KMS-11 (cell line): ENCODE data around the gene PLSCR4.

Experiments
- H2AFZ ChIP-seq: fragments of 200-600 bp; sonication (generic); 2 replicates; pipeline ENCODE4 v1.6.1; 2016; ENCODE audit warnings: antibody characterized with exemption, mixed run types, low read depth
- H3K27ac ChIP-seq: fragments of 200-600 bp; sonication (generic); 2 replicates; pipeline ENCODE4 v1.6.1; 2016; ENCODE audit warnings: mild to moderate bottlenecking, mixed run types
- H3K27me3 ChIP-seq: fragments of 200-600 bp; sonication (generic); 2 replicates; pipeline ENCODE4 v1.6.1; 2017; ENCODE audit warnings: mild to moderate bottlenecking, low read depth, mixed run types, moderate library complexity; ENCODE audit not compliant: insufficient read depth
- H3K36me3 ChIP-seq: fragments of 200-600 bp; sonication (generic); 2 replicates; pipeline ENCODE4 v1.6.1; 2017; ENCODE audit warnings: mild to moderate bottlenecking, mixed run types; ENCODE audit not compliant: insufficient read depth
- H3K4me1 ChIP-seq: fragments of 200-600 bp; sonication (generic); 2 replicates; pipeline ENCODE4 v1.6.1; 2016; ENCODE audit warnings: mild to moderate bottlenecking, low read depth, mixed run types; ENCODE audit not compliant: poor library complexity, severe bottlenecking
- H3K4me2 ChIP-seq: fragments of 200-600 bp; sonication (generic); 2 replicates; pipeline ENCODE4 v1.7.0; 2016; ENCODE audit warnings: mild to moderate bottlenecking, mixed run types
- H3K4me3 ChIP-seq: fragments of 200-600 bp; sonication (generic); IDR thresholded peaks from 2 replicates; pipeline ENCODE4 v1.6.1; 2017; ENCODE audit warnings: low read depth, low read length, mixed read lengths; ENCODE audit not compliant: insufficient read depth
- H3K79me2 ChIP-seq: fragments of 200-600 bp; sonication (generic); 2 replicates; pipeline ENCODE4 v1.6.1; 2016; ENCODE audit warnings: low read depth, mixed run types; ENCODE audit not compliant: insufficient read depth
- H3K9ac ChIP-seq: fragments of 200-600 bp; sonication (generic); 2 replicates; pipeline ENCODE4 v1.6.1; 2016; ENCODE audit warnings: mild to moderate bottlenecking, mixed run types
- H4K20me1 ChIP-seq: fragments of 200-600 bp; sonication (generic); 2 replicates; pipeline ENCODE4 v1.6.1; 2016; ENCODE audit warnings: mild to moderate bottlenecking, mixed run types; ENCODE audit not compliant: insufficient read depth
- TF ChIP-seq, protein P1 (sequence below): fragments of 200-600 bp; sonication (generic); conservative IDR thresholded peaks from 2 replicates; pipeline ENCODE4 v1.6.1; 2017; ENCODE audit warnings: low read depth, mild to moderate bottlenecking, antibody characterized with exemption, low read length, moderate library complexity, mixed read lengths

Gene PLSCR4

DNA sequence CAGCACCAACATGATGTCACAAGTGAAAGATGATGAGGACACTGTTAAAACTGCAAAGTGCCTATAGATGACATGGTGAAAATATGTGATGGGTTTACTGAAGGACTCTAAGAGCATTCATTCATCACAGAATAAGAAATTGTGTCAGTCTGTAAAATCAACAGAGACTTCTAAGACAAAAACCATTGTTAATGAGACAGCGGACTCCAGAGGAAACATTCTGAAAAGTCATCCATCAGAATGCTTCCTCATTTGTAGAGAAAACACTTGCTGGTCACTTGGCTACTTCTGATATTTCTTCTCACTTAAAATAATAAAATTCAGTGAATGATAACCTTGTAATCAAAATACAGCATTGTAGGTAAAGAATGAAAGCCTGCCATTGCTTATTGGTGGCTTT is 7.3 kb downstream of the PLSCR4 start:
- Histone ChIP-seq H3K27me3 (no peaks in the 10 kb centered on the region), H3K9ac (no peak overlapping the region), H4K20me1 (no peaks in the 10 kb centered on the region), H3K27ac (no peak overlapping the region), H2AFZ (no peak overlapping the region), H3K4me3 (no peak overlapping the region), H3K79me2 (no peaks in the 10 kb centered on the region), H3K36me3 (no peaks in the 10 kb centered on the region), H3K4me2 (no peak overlapping the region), H3K4me1 (no peaks in the 10 kb centered on the region)
- TF ChIP-seq, protein P1, sequence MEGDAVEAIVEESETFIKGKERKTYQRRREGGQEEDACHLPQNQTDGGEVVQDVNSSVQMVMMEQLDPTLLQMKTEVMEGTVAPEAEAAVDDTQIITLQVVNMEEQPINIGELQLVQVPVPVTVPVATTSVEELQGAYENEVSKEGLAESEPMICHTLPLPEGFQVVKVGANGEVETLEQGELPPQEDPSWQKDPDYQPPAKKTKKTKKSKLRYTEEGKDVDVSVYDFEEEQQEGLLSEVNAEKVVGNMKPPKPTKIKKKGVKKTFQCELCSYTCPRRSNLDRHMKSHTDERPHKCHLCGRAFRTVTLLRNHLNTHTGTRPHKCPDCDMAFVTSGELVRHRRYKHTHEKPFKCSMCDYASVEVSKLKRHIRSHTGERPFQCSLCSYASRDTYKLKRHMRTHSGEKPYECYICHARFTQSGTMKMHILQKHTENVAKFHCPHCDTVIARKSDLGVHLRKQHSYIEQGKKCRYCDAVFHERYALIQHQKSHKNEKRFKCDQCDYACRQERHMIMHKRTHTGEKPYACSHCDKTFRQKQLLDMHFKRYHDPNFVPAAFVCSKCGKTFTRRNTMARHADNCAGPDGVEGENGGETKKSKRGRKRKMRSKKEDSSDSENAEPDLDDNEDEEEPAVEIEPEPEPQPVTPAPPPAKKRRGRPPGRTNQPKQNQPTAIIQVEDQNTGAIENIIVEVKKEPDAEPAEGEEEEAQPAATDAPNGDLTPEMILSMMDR, result no peak

DNA sequence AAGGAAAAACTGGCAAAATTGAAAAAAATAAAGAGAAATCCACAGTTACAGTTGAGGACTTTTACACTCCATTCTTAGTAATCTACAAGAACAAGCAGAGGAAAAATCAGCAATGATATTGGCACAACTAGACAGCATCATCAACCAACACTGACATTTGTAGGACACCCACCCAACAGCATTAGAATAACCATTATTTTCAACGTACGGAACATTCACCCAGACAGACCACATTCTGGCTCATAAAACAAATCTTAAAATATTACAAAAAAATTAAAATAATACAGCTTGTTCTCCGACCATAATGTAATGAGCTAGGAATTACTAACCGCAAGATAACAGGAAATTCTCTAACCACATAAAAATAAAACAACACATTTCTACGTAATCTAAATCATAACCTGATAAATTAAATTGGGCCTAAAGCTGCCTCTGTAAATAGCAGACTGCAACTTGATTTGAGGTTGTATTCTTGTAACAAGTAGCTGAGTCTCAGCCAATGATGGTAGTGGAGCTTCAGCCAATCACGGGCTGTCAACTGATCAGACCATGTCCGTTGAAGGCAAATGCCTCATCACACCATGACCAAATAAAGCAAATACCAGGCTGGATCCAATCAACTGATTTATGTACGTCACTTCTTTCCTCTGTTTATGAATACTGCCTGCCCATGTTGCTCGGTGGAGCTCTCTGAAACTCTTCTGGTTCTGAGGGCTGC is 9.2 kb downstream of the PLSCR4 start:
- Histone ChIP-seq H3K4me3 (no peak overlapping the region), H3K36me3 (no peaks in the 10 kb centered on the region), H3K9ac (no peak overlapping the region), H2AFZ (no peak overlapping the region), H3K27me3 (no peaks in the 10 kb centered on the region), H4K20me1 (no peaks in the 10 kb centered on the region), H3K79me2 (no peaks in the 10 kb centered on the region), H3K27ac (no peak overlapping the region), H3K4me1 (no peaks in the 10 kb centered on the region), H3K4me2 (no peak overlapping the region)
- TF ChIP-seq, protein P1, result no peak

- no peaks in the 10 kb centered on the region for H3K79me2 ChIP-seq
- TF ChIP-seq, protein P1, result no peak
- H3K27me3 ChIP-seq, result no peaks in the 10 kb centered on the region
- H3K4me3 ChIP-seq, result no peak overlapping the region
- H3K36me3 ChIP-seq, result no peaks in the 10 kb centered on the region
- no peaks in the 10 kb centered on the region for H4K20me1 ChIP-seq
- H3K4me2 ChIP-seq, result no peak overlapping the region
- H3K27ac ChIP-seq, result no peak overlapping the region
- H3K9ac ChIP-seq, result no peak overlapping the region
- no peak overlapping the region for H2AFZ ChIP-seq
- H3K4me1 ChIP-seq, result no peaks in the 10 kb centered on the region
These were observed 17.4 kb downstream of the PLSCR4 start for GRCh38 chr3:146233487-146233886.

DNA sequence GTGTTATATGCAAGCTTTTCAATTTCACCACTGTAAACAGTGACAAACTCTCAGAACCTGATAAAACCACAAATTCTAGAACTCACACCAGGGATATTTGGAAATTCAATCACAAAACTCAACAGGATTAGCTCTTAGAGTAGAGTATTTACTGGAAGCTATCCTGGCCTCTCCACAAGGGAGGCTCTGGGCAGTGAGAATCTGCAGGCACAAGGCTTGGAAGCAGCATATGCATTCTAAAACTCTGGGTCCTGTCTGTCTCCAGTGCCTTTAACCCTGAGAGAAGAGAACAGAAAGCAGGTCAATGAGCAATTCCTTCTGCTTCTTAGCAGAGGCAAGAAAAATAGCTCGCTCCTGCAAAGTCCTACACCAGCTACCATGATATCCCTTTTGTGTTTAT is 23.4 kb downstream of the PLSCR4 start:
- Histone ChIP-seq H4K20me1 (no peaks in the 10 kb centered on the region), H2AFZ (no peak overlapping the region), H3K4me1 (no peaks in the 10 kb centered on the region), H3K4me3 (no peak overlapping the region), H3K36me3 (no peaks in the 10 kb centered on the region), H3K9ac (no peak overlapping the region), H3K4me2 (no peak overlapping the region), H3K27me3 (no peaks in the 10 kb centered on the region), H3K27ac (no peak overlapping the region), H3K79me2 (no peaks in the 10 kb centered on the region)
- TF ChIP-seq, protein P1, result no peak
